WTC11 (cell line): ENCODE data around the gene PDE8B. TPM values are rescaled to one million over a fixed set of nuclear protein-coding genes. Genes with fewer than 3 reads are reported as not detected.

Experiments
- ATAC-seq: fragments of 200-7000 bp; cut with Tn5 transposase; 2 replicates; pipeline ENCODE4 v1.10.0; 2021; ENCODE audit warnings: mild to moderate bottlenecking, moderate library complexity
- CTCF ChIA-PET: fragments of 300-600 bp; sonication (Branson Sonifier 250); formaldehyde crosslinking; loops from one replicate; lab custom pipeline; 2021; ENCODE audit warnings: antibody characterized with exemption; lab: Charles Lee
- POLR2A ChIA-PET: fragments of 350-600 bp; sonication (Branson Sonifier 250); formaldehyde crosslinking; loops from one replicate; lab custom pipeline; 2021; ENCODE audit warnings: antibody characterized with exemption; lab: Charles Lee
- DNase-seq: peaks from one replicate; pipeline ENCODE4 v3.0.0; 2021; ENCODE audit warnings: low spot score
- H3K27ac Mint-ChIP-seq: 2 replicates; pipeline ENCODE4 v1.8.0; 2021; ENCODE audit warnings: mixed read lengths
- H3K27me3 Mint-ChIP-seq: 2 replicates; pipeline ENCODE4 v1.8.0; 2021; ENCODE audit warnings: low read depth, mild to moderate bottlenecking, moderate library complexity, mixed read lengths
- H3K36me3 Mint-ChIP-seq: 2 replicates; pipeline ENCODE4 v1.8.0; 2021; ENCODE audit warnings: mixed read lengths
- H3K4me1 Mint-ChIP-seq: 2 replicates; pipeline ENCODE4 v1.8.0; 2022; ENCODE audit warnings: mixed read lengths
- H3K4me3 Mint-ChIP-seq: 2 replicates; pipeline ENCODE4 v1.8.0; 2021; ENCODE audit warnings: mild to moderate bottlenecking, moderate library complexity, mixed read lengths
- H3K9me3 Mint-ChIP-seq: 2 replicates; pipeline ENCODE4 v1.8.0; 2021; ENCODE audit warnings: mixed read lengths
- ATF1 ChIP-seq: sonication (generic); formaldehyde crosslinking; IDR thresholded peaks from 2 replicates; pipeline ENCODE4 v1.8.1; 2023; ENCODE audit warnings: mild to moderate bottlenecking, moderate library complexity, missing genetic modification reagents
- CBFB ChIP-seq: sonication (generic); formaldehyde crosslinking; IDR thresholded peaks from 2 replicates; pipeline ENCODE4 v1.8.1; 2022; ENCODE audit warnings: mild to moderate bottlenecking, low read depth, missing genetic modification reagents
- E2F5 ChIP-seq: sonication (generic); formaldehyde crosslinking; IDR thresholded peaks from 2 replicates; pipeline ENCODE4 v1.8.1; 2022; ENCODE audit warnings: mild to moderate bottlenecking, moderate library complexity, missing genetic modification reagents
- ELF4 ChIP-seq: sonication (generic); formaldehyde crosslinking; IDR thresholded peaks from 2 replicates; pipeline ENCODE4 v1.8.1; 2022; ENCODE audit warnings: low read depth, mild to moderate bottlenecking, moderate library complexity, missing genetic modification reagents
- FOXK1 ChIP-seq: sonication (generic); formaldehyde crosslinking; IDR thresholded peaks from 2 replicates; pipeline ENCODE4 v1.8.0; 2022; ENCODE audit warnings: mild to moderate bottlenecking, moderate library complexity, missing genetic modification reagents
- GTF2I ChIP-seq: fragments of 250-450 bp; sonication (Bioruptor Pico); conservative IDR thresholded peaks from 2 replicates; pipeline ENCODE4 v1.4.0; 2021; ENCODE audit warnings: mild to moderate bottlenecking
- IRF2 ChIP-seq: sonication (generic); formaldehyde crosslinking; IDR thresholded peaks from 2 replicates; pipeline ENCODE4 v1.8.0; 2022; ENCODE audit warnings: low read depth, missing genetic modification reagents, borderline replicate concordance
- MAX ChIP-seq: sonication (generic); formaldehyde crosslinking; IDR thresholded peaks from 2 replicates; pipeline ENCODE4 v1.8.0; 2022; ENCODE audit warnings: mild to moderate bottlenecking, missing genetic modification reagents
- NFE2L1 ChIP-seq: sonication (generic); formaldehyde crosslinking; IDR thresholded peaks from 2 replicates; pipeline ENCODE4 v1.8.1; 2023; ENCODE audit warnings: missing genetic modification reagents
- NR2C2 ChIP-seq: sonication (generic); formaldehyde crosslinking; IDR thresholded peaks from 2 replicates; pipeline ENCODE4 v1.8.0; 2022; ENCODE audit warnings: mild to moderate bottlenecking, missing genetic modification reagents
- SMAD3 ChIP-seq: sonication (generic); formaldehyde crosslinking; IDR thresholded peaks from 2 replicates; pipeline ENCODE4 v1.8.0; 2022; ENCODE audit warnings: missing genetic modification reagents, mild to moderate bottlenecking, borderline replicate concordance
- TCF7 ChIP-seq: sonication (generic); formaldehyde crosslinking; IDR thresholded peaks from 2 replicates; pipeline ENCODE4 v1.8.0; 2022; ENCODE audit warnings: mild to moderate bottlenecking, low read depth, missing genetic modification reagents, moderate library complexity
- TP53 ChIP-seq: sonication (generic); formaldehyde crosslinking; IDR thresholded peaks from 2 replicates; pipeline ENCODE4 v1.8.1; 2023; ENCODE audit warnings: mild to moderate bottlenecking, missing genetic modification reagents
- ZBTB21 ChIP-seq: sonication (generic); formaldehyde crosslinking; IDR thresholded peaks from 2 replicates; pipeline ENCODE4 v1.8.1; 2023; ENCODE audit warnings: mild to moderate bottlenecking, missing genetic modification reagents, borderline replicate concordance
- ZNF121 ChIP-seq: sonication (generic); formaldehyde crosslinking; IDR thresholded peaks from 2 replicates; pipeline ENCODE4 v1.8.0; 2023; ENCODE audit warnings: missing genetic modification reagents
- ZNF138 ChIP-seq: sonication (generic); formaldehyde crosslinking; conservative IDR thresholded peaks from 2 replicates; pipeline ENCODE4 v1.8.1; 2022; ENCODE audit warnings: mild to moderate bottlenecking, moderate library complexity, missing genetic modification reagents
- ZNF396 ChIP-seq: fragments of 250-450 bp; sonication (Bioruptor Pico); IDR thresholded peaks from 2 replicates; pipeline ENCODE4 v1.8.0; 2021; ENCODE audit warnings: mild to moderate bottlenecking, moderate library complexity, borderline replicate concordance
- ZNF416 ChIP-seq: fragments of 250-450 bp; sonication (Bioruptor Pico); IDR thresholded peaks from 2 replicates; pipeline ENCODE4 v1.9.0; 2021; ENCODE audit warnings: mild to moderate bottlenecking, inconsistent platforms
- ZNF423 ChIP-seq: fragments of 250-450 bp; sonication (Bioruptor Pico); IDR thresholded peaks from 2 replicates; pipeline ENCODE4 v2.1.2; 2022; ENCODE audit warnings: mild to moderate bottlenecking, moderate library complexity
- total RNA-seq: library from RNA; stranded (reverse); gene quantifications from 3 replicates; pipeline ENCODE4 v1.2.3, GENCODE V29; 2021
- TF ChIP-seq, protein P1 (sequence below): sonication (generic); formaldehyde crosslinking; IDR thresholded peaks from 2 replicates; pipeline ENCODE4 v1.8.0; 2023; ENCODE audit warnings: missing genetic modification reagents
- TF ChIP-seq, protein P2 (sequence below): sonication (generic); formaldehyde crosslinking; IDR thresholded peaks from 2 replicates; pipeline ENCODE4 v1.8.0; 2022; ENCODE audit warnings: mild to moderate bottlenecking, missing genetic modification reagents

Gene PDE8B
- total RNA-seq, 1 experiment from 2014 or later = 0.31 TPM

- no peak for DNase-seq
Observed at GRCh38 chr5:77305956-77306355, 95.5 kb downstream of the PDE8B start.

DNA sequence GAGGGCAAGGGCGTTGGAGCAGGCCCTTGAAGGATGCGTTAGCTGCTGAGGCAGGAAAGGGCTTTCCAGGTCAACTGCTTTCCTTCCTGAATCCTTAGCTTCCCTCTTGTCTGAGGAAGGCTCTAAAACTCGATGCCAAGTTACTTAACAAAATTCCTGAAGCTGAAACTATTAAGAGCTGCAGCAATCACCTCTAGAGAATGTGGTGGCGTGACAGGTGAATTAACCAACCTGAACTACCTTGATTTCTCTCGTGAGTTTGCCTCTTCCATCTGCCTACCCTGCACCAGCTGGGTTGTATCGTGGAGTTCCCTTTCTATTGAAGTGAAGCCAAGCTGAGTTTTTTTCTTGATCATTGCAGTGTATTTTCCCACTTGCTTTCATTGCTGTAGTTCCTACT, 96.1 kb downstream of the PDE8B start:
- H3K9me3 Mint-ChIP-seq = no peaks in the 10 kb centered on the region
- TF ChIP-seq ZNF121 (CRISPR knock-in tag) (no peak), ZNF416 (no peak), IRF2 (CRISPR knock-in tag) (no peak), E2F5 (CRISPR knock-in tag) (no peak), ATF1 (CRISPR knock-in tag) (no peak), MAX (CRISPR knock-in tag) (no peak), ELF4 (CRISPR knock-in tag) (no peak), CBFB (CRISPR knock-in tag) (no peak), ZNF423 (CRISPR knock-in tag) (no peak)
- TF ChIP-seq, protein P1, sequence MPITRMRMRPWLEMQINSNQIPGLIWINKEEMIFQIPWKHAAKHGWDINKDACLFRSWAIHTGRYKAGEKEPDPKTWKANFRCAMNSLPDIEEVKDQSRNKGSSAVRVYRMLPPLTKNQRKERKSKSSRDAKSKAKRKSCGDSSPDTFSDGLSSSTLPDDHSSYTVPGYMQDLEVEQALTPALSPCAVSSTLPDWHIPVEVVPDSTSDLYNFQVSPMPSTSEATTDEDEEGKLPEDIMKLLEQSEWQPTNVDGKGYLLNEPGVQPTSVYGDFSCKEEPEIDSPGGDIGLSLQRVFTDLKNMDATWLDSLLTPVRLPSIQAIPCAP (CRISPR knock-in tag) = no peak
- no peak overlapping the region for H3K4me3 Mint-ChIP-seq
- ChIA-PET POLR2A (no interaction called here), CTCF (no interaction called here)
- peaks cover 34% of the 10 kb centered on the region for H3K27me3 Mint-ChIP-seq
- ATAC-seq (no peak), DNase-seq (no peak)
- no peaks in the 10 kb centered on the region for H3K36me3 Mint-ChIP-seq
- H3K27ac Mint-ChIP-seq = no peak overlapping the region
- peaks cover 6% of the 10 kb centered on the region for H3K4me1 Mint-ChIP-seq

More at GRCh38 chr5:77305956-77306355, 95.5 kb downstream of the PDE8B start:
- ChIA-PET POLR2A (no interaction called here), CTCF (no interaction called here)
- Mint-ChIP-seq H3K36me3 (no peaks in the 10 kb centered on the region), H3K4me1 (peaks cover 6% of the 10 kb centered on the region), H3K27me3 (peaks cover 34% of the 10 kb centered on the region), H3K9me3 (no peaks in the 10 kb centered on the region), H3K4me3 (no peak overlapping the region), H3K27ac (no peak overlapping the region)
- ATAC-seq = no peak
- TF ChIP-seq TP53 (CRISPR knock-in tag) (no peak), FOXK1 (no peak), ZNF396 (no peak), ZBTB21 (CRISPR knock-in tag) (no peak), NR2C2 (CRISPR knock-in tag) (no peak), GTF2I (CRISPR knock-in tag) (no peak), ZNF138 (CRISPR knock-in tag) (no peak), NFE2L1 (no peak), SMAD3 (CRISPR knock-in tag) (no peak), TCF7 (CRISPR knock-in tag) (no peak)
- TF ChIP-seq, protein P1 (CRISPR knock-in tag) = no peak
- TF ChIP-seq, protein P2, sequence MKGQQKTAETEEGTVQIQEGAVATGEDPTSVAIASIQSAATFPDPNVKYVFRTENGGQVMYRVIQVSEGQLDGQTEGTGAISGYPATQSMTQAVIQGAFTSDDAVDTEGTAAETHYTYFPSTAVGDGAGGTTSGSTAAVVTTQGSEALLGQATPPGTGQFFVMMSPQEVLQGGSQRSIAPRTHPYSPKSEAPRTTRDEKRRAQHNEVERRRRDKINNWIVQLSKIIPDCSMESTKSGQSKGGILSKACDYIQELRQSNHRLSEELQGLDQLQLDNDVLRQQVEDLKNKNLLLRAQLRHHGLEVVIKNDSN = no peak
